Retinal pigment epithelial cell (primary cell): Measurements from ENCODE around the gene GNB1L.

Experiments used
- DNase-seq: peaks from one replicate; pipeline ENCODE4 v3.0.0-alpha.2; 2010; ENCODE audit warnings: low read depth
- H3K4me3 ChIP-seq: 2 replicates; pipeline ENCODE4 v1.5.1; 2011; ENCODE audit warnings: mild to moderate bottlenecking, low read length, control low read depth, moderate library complexity
- TF ChIP-seq, protein P1 (sequence below): conservative IDR thresholded peaks from 2 replicates; pipeline ENCODE4 v1.5.1; 2011; ENCODE audit warnings: low read depth, low read length, control low read depth, inconsistent platforms

The GNB1L gene

DNA sequence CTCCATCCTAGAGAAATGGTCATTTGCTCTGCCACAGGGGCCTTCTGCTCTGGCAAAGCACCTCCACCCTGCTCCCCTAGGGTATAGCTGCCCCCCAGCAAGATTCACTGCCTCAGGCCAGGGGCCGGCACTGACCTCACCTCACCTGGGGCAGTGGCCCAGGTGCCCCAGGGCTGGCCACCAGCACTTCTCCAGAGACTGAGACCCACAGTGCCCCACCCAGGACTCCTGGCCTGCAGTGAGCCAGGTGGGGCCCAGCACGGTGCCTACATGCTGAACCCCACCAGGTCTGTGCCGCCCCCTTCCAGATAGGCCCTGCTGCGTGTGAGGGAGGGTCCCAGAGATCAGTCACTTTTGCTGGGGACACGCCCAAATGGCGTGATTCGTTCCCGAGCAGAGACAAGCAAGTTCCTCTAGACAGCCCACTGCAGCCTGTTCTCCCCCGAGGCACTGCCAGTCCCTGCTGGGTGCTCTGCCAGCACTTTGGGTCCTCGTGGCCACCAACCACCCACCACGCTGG lies 10.8 kb downstream of the GNB1L start:
- TF ChIP-seq, protein P1, sequence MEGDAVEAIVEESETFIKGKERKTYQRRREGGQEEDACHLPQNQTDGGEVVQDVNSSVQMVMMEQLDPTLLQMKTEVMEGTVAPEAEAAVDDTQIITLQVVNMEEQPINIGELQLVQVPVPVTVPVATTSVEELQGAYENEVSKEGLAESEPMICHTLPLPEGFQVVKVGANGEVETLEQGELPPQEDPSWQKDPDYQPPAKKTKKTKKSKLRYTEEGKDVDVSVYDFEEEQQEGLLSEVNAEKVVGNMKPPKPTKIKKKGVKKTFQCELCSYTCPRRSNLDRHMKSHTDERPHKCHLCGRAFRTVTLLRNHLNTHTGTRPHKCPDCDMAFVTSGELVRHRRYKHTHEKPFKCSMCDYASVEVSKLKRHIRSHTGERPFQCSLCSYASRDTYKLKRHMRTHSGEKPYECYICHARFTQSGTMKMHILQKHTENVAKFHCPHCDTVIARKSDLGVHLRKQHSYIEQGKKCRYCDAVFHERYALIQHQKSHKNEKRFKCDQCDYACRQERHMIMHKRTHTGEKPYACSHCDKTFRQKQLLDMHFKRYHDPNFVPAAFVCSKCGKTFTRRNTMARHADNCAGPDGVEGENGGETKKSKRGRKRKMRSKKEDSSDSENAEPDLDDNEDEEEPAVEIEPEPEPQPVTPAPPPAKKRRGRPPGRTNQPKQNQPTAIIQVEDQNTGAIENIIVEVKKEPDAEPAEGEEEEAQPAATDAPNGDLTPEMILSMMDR: no peak
- H3K4me3 ChIP-seq: no peak overlapping the region
- no peak for DNase-seq

GRCh38 chr22:19843107-19843856 lies 11.4 kb downstream of the GNB1L start:
- TF ChIP-seq, protein P1: no peak
- H3K4me3 ChIP-seq: no peak overlapping the region
- no peak for DNase-seq

- no peak overlapping the region for H3K4me3 ChIP-seq
- no peak for DNase-seq
- TF ChIP-seq, protein P1: no peak
Observed at GRCh38 chr22:19842393-19843106, 12.1 kb downstream of the GNB1L start.

DNA sequence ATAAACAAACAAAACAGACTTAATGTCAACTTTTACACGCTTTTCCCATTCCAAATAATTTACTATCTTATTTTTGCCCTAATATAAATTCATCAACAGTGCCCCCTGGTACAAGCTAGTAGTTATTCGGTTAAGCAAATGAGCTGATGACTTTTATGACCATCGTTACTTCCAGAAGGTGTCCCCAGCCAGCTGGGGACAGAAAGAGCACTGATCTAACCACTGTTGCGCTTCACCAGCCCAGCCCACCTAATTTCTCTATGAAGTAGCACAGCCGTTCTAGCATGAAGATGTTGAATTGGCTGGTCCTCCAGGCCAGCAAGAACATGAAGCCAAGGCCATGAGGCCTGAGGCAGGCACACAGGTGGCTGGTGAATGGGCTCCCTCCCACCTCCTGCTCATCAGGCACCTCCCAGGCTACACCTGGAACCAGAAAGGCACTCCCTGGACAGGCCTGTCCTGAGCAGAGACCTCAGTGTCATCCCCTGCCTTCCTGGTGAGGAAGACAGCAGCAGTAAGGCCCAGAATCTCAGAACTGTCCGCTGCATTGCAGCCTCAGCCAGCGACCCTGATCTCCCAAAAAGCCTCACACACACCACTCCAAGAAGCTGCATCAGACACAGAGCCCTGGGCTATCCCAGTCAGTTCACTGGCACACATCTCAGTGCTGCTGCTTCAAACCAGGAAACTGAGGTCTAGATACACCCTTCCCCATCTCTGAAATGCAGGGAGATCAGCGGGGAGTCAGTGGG lies 12.9 kb downstream of the GNB1L start:
- H3K4me3 ChIP-seq: no peak overlapping the region
- TF ChIP-seq, protein P1: no peak
- no peak for DNase-seq

- no peak for DNase-seq
- TF ChIP-seq, protein P1: no peak
- no peak overlapping the region for H3K4me3 ChIP-seq
Observed at GRCh38 chr22:19840955-19841640, 13.6 kb downstream of the GNB1L start.

DNA sequence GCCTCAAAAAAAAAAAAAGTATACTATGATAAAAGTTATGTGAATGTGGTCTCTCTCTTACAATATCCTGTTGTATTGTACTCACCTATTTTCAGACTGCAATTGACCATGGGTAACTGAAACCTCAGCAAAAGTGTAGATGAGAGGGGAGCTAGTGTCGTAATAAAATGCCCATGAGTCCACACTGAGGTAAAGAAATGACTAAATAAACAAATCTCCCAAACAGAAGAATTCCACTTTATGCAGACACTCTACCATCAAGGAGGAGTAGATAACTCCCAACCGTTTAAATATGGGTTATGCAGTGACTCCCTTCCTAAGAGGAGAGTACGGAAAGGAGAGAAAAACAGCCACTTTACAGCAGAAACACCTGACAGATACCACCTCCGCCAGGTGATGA lies 14.6 kb downstream of the GNB1L start:
- TF ChIP-seq, protein P1: no peak
- no peak for DNase-seq
- no peak overlapping the region for H3K4me3 ChIP-seq
